GM12878 (cell line): ENCODE measurements around the gene PLEKHF1. TPM values are rescaled to one million over a fixed set of nuclear protein-coding genes. Genes with fewer than 3 reads are reported as not detected.

Experiments used
- ATAC-seq: fragments of 200-7000 bp; cut with Tn5 transposase; 3 replicates; pipeline ENCODE4 v1.9.1; 2020; ENCODE audit warnings: mild to moderate bottlenecking, moderate library complexity
- BruUV-seq: library from RNA; stranded (reverse); fragments of 400-500 nt; replicated peaks from 2 replicates; lab custom pipeline; 2021; lab: Mats Ljungman, UMichigan
- CTCF ChIA-PET: fragments of 300-600 bp; sonication (Branson Sonifier 250); formaldehyde crosslinking; extraction: SDS; loops from one replicate; lab custom pipeline; 2021; ENCODE audit warnings: inconsistent platforms; lab: Yijun Ruan, JAX
- POLR2A ChIA-PET: fragments of 350-600 bp; formaldehyde crosslinking; extraction: SDS; loops from one replicate; lab custom pipeline; 2021; ENCODE audit warnings: inconsistent platforms; lab: Charles Lee
- RAD21 ChIA-PET: fragments of 300-600 bp; sonication (Branson Sonifier 250); formaldehyde crosslinking; loops from one replicate; lab custom pipeline; 2023; ENCODE audit warnings: antibody characterized with exemption; ENCODE audit not compliant: unreplicated experiment; lab: Charles Lee
- SMC1A ChIA-PET: fragments of 300-600 bp; sonication (Branson Sonifier 250); formaldehyde crosslinking; loops from one replicate; lab custom pipeline; 2023; ENCODE audit not compliant: unreplicated experiment, uncharacterized antibody; lab: Charles Lee
- DNase-seq: peaks from one replicate; pipeline ENCODE4 v3.0.0-alpha.2; 2011; ENCODE audit warnings: low read depth, low spot score
- FAIRE-seq: peaks from 3 replicates; lab custom pipeline; 2011; peaks lifted over from hg19 to GRCh38; lab: Jason Lieb, UNC
- H2AFZ ChIP-seq: 2 replicates; pipeline ENCODE4 v1.6.0; 2011; ENCODE audit warnings: low read depth, low read length, control low read depth; ENCODE audit not compliant: control insufficient read depth
- H3K27ac ChIP-seq: 2 replicates; pipeline ENCODE4 v1.5.1; 2011; ENCODE audit warnings: control low read depth; ENCODE audit not compliant: control insufficient read depth, insufficient read depth
- H3K27me3 ChIP-seq, 2 experiments: replicated peaks in 1 of 2; 2 replicates each; pipeline versions ENCODE4 v1.6.0 to v1.6.1; 2011; ENCODE audit warnings: low read length in 1 of 2; ENCODE audit not compliant: control insufficient read depth in 2 of 2, insufficient read depth in 2 of 2
- H3K36me3 ChIP-seq, 2 experiments: 2 replicates each; pipeline ENCODE4 v1.5.1; 2011; ENCODE audit warnings: low read length in 1 of 2; ENCODE audit not compliant: control insufficient read depth in 2 of 2, insufficient read depth in 2 of 2
- H3K4me1 ChIP-seq: 2 replicates; pipeline ENCODE4 v1.6.1; 2011; ENCODE audit warnings: mild to moderate bottlenecking, low read length, moderate library complexity, mixed read lengths; ENCODE audit not compliant: control insufficient read depth, insufficient read depth
- H3K4me2 ChIP-seq: 2 replicates; pipeline ENCODE4 v1.6.0; 2011; ENCODE audit warnings: control low read depth; ENCODE audit not compliant: control insufficient read depth, insufficient read depth
- H3K4me3 ChIP-seq: fragments of 200-600 bp; sonication (generic); 2 replicates; pipeline ENCODE4 v1.5.1; 2016
- H3K79me2 ChIP-seq: 2 replicates; pipeline ENCODE4 v1.6.0; 2011; ENCODE audit warnings: low read length; ENCODE audit not compliant: control insufficient read depth, insufficient read depth
- H3K9ac ChIP-seq: 2 replicates; pipeline ENCODE4 v1.8.0; 2011; ENCODE audit warnings: low read length, control low read depth, mixed read lengths; ENCODE audit not compliant: control insufficient read depth, insufficient read depth
- H3K9me3 ChIP-seq: replicated peaks from 3 replicates; pipeline ENCODE4 v1.5.1; 2011; ENCODE audit warnings: mild to moderate bottlenecking, low read length; ENCODE audit not compliant: control insufficient read depth, insufficient read depth
- H4K20me1 ChIP-seq: 2 replicates; pipeline ENCODE4 v1.6.0; 2011; ENCODE audit not compliant: control insufficient read depth, insufficient read depth
- KDM1A ChIP-seq: fragments of 200-600 bp; sonication (generic); IDR thresholded peaks from 2 replicates; pipeline ENCODE4 v1.6.1; 2016; ENCODE audit warnings: borderline replicate concordance
- NFXL1 ChIP-seq: fragments of 450-650 bp; IDR thresholded peaks from 2 replicates; pipeline ENCODE4 v1.6.1; 2017; ENCODE audit warnings: antibody characterized with exemption, mild to moderate bottlenecking, borderline replicate concordance
- POLR2A ChIP-seq: IDR thresholded peaks from 2 replicates; pipeline ENCODE4 v1.6.1; 2011; ENCODE audit warnings: low read depth, mild to moderate bottlenecking, low read length
- WGBS: methylation state at CpG from one replicate; pipeline ENCODE4 v1.1.6; 2016; ENCODE audit warnings: low lambda C conversion rate; ENCODE audit not compliant: insufficient replicate concordance, insufficient coverage; ENCODE audit errors: missing lambda C conversion rate; 5-methylcytosine and 5-hydroxymethylcytosine counted together
- in situ Hi-C: fragments of 300-500 bp; cut with MboI; formaldehyde crosslinking; loops from 9 replicates; pipeline ENCODE4 v1.14.3; 2018; ENCODE audit warnings: mixed read lengths
- intact Hi-C: fragments of 100-400 bp; cut with micrococcal nuclease; formaldehyde crosslinking; loops from one replicate; pipeline ENCODE4 v1.14.2; 2022; ENCODE audit not compliant: unreplicated experiment
- polyA plus RNA-seq, 11 experiments: library from polyadenylated mRNA; depleted of rRNA in 4 of 11; unstranded in 6 of 11; stranded (reverse) in 5 of 11; fragments of >200 nt; fragmentation: Nextera tagmentation in 4 of 11; fragmentation: Illumina TruSeq in 1 of 11; extraction: Ambion mirVana in 4 of 11; extraction: Trizol in 1 of 11; gene quantifications; 1 replicate in 1 of 11; 2 replicates in 10 of 11; pipeline versions ENCODE4 v1.2.1 to v1.2.3, GENCODE V29; 2011 to 2016; ENCODE audit warnings: inconsistent platforms in 2 of 11, missing spikeins in 2 of 11, low read depth in 1 of 11
- total RNA-seq, 4 experiments: library from RNA; depleted of rRNA in 3 of 4; stranded (reverse); fragments of >200 nt in 3 of 4; fragmentation: Illumina TruSeq in 1 of 4; extraction: Trizol in 1 of 4; gene quantifications; 2 replicates each; pipeline versions ENCODE4 v1.2.1 to v1.2.3, GENCODE V29; 2013 to 2021
- TF ChIP-seq, protein P1 (sequence below): fragments of 450-650 bp; IDR thresholded peaks from 2 replicates; pipeline ENCODE4 v1.6.1; 2017; ENCODE audit warnings: low read depth, mild to moderate bottlenecking, moderate library complexity
- TF ChIP-seq, protein P2 (sequence below): IDR thresholded peaks from 2 replicates; pipeline ENCODE4 v1.6.1; 2012; ENCODE audit warnings: low read length, inconsistent platforms
- TF ChIP-seq, protein P3 (sequence below): fragments of 450-650 bp; IDR thresholded peaks from 2 replicates; pipeline ENCODE4 v1.6.1; 2017; ENCODE audit warnings: antibody characterized with exemption, mild to moderate bottlenecking, moderate library complexity

The PLEKHF1 gene
- total and polyA plus RNA-seq, 10 of the 15 experiments (the other 5 are each of a cell fraction or from before 2014, with no cell fraction given): 0.10 to 20.3 (median 15.3) TPM

DNA sequence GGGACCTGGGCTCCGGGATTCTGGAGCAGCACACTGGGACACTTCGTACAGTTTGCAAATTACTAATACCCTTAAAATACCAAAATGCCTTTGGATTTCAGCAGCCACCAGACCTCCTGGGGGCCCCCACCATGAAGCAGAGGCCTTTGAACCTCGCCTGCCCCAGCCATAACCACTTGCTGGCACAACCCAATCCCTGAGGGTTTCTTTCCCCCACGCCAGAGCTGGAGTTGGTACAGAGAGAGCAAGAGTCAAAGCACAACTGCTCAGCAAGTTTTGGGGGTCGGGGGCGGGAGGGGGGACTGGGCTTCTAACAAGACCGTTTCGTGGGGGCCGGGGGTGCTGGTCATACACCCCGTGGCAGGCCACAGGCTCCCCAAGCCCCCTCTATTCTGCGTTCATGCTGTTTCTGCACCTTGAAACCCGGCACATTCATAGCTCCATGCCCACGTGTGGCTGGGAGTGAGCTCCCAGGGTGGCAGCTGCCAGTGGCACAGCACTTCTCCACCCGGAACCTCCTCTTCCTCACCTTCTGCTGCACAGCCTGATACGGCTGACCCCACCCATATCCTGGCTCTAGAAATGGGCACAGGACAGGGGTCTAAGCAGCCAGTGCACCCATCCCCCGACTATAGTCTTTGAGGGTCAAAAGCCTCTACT lies 17.1 kb downstream of the PLEKHF1 start:
- WGBS: 62% methylated on average over 16 of the region's 16 CpGs
- Histone ChIP-seq H2AFZ (no peak overlapping the region), H3K27me3 (no peaks in the 10 kb centered on the region), H3K27ac (no peak overlapping the region), H3K4me3 (no peak overlapping the region), H3K4me1 (peaks cover 27% of the 10 kb centered on the region), H3K9me3 (no peaks in the 10 kb centered on the region), H4K20me1 (no peaks in the 10 kb centered on the region), H3K4me2 (no peak overlapping the region), H3K36me3 (peaks cover 0 to 4% of the 10 kb centered on the region in 2 experiments; a peak in 2 of 4 replicates), H3K9ac (no peak overlapping the region), H3K79me2 (no peaks in the 10 kb centered on the region)
- FAIRE-seq: no peak
- RAD21 ChIA-PET: interaction anchor here (0.9 kb wide), 1 partner anchor 71 kb away, joined by 3 read pairs; no protein-coding TSS in a partner anchor
- BruUV-seq: no TSS peak
- CTCF ChIA-PET: interaction anchor here (0.6 kb wide), 1 partner anchor 56 kb away, joined by 3 read pairs; no protein-coding TSS in a partner anchor
- intact Hi-C loops: no loop called here
- POLR2A ChIA-PET: no interaction called here
- DNase-seq: no peak
- TF ChIP-seq NFXL1 (no peak), POLR2A (no peak), KDM1A (no peak)
- TF ChIP-seq, protein P1, sequence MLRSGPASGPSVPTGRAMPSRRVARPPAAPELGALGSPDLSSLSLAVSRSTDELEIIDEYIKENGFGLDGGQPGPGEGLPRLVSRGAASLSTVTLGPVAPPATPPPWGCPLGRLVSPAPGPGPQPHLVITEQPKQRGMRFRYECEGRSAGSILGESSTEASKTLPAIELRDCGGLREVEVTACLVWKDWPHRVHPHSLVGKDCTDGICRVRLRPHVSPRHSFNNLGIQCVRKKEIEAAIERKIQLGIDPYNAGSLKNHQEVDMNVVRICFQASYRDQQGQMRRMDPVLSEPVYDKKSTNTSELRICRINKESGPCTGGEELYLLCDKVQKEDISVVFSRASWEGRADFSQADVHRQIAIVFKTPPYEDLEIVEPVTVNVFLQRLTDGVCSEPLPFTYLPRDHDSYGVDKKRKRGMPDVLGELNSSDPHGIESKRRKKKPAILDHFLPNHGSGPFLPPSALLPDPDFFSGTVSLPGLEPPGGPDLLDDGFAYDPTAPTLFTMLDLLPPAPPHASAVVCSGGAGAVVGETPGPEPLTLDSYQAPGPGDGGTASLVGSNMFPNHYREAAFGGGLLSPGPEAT: no peak
- TF ChIP-seq, protein P2, sequence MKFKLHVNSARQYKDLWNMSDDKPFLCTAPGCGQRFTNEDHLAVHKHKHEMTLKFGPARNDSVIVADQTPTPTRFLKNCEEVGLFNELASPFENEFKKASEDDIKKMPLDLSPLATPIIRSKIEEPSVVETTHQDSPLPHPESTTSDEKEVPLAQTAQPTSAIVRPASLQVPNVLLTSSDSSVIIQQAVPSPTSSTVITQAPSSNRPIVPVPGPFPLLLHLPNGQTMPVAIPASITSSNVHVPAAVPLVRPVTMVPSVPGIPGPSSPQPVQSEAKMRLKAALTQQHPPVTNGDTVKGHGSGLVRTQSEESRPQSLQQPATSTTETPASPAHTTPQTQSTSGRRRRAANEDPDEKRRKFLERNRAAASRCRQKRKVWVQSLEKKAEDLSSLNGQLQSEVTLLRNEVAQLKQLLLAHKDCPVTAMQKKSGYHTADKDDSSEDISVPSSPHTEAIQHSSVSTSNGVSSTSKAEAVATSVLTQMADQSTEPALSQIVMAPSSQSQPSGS: no peak
- TF ChIP-seq, protein P3, sequence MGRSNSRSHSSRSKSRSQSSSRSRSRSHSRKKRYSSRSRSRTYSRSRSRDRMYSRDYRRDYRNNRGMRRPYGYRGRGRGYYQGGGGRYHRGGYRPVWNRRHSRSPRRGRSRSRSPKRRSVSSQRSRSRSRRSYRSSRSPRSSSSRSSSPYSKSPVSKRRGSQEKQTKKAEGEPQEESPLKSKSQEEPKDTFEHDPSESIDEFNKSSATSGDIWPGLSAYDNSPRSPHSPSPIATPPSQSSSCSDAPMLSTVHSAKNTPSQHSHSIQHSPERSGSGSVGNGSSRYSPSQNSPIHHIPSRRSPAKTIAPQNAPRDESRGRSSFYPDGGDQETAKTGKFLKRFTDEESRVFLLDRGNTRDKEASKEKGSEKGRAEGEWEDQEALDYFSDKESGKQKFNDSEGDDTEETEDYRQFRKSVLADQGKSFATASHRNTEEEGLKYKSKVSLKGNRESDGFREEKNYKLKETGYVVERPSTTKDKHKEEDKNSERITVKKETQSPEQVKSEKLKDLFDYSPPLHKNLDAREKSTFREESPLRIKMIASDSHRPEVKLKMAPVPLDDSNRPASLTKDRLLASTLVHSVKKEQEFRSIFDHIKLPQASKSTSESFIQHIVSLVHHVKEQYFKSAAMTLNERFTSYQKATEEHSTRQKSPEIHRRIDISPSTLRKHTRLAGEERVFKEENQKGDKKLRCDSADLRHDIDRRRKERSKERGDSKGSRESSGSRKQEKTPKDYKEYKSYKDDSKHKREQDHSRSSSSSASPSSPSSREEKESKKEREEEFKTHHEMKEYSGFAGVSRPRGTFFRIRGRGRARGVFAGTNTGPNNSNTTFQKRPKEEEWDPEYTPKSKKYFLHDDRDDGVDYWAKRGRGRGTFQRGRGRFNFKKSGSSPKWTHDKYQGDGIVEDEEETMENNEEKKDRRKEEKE: no peak
- ATAC-seq: no peak
- SMC1A ChIA-PET: no interaction called here
- in situ Hi-C loops: no loop called here
